Stimulated activated naive CD4-positive, alpha-beta T cell (primary cell): ENCODE data around the gene KLK11.
"Not testable (repeated sequence)": the region's sequence is repeated elsewhere in the genome, so short reads cannot be mapped to it uniquely, and the experiment has no call there.

Experiments used
- DNase-seq, 6 experiments: peaks; one replicate each; lab custom pipeline; 2025; lab: John Stamatoyannopoulos, UW

KLK11 gene

DNA sequence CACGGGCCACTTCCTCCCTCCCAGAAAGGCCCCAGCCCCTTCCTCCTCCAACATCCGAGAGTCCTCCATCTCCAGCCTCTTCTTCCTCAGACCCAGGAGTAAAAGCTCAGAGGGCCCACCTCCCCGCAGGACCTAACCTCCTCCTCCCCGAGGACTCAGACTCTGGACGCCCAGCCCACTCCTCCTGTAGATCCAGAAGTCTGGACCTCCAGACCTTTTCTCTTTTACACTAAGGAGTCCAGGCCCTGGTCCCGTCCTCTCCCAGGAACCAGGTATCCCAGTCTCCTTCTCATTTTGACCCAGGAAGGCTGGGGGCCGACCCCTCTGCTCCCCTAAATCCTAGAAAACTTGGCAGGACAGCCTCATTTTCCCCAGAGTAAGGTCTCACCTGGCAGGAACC, 23.1 kb downstream of the KLK11 start:
- no peak for DNase-seq

DNA sequence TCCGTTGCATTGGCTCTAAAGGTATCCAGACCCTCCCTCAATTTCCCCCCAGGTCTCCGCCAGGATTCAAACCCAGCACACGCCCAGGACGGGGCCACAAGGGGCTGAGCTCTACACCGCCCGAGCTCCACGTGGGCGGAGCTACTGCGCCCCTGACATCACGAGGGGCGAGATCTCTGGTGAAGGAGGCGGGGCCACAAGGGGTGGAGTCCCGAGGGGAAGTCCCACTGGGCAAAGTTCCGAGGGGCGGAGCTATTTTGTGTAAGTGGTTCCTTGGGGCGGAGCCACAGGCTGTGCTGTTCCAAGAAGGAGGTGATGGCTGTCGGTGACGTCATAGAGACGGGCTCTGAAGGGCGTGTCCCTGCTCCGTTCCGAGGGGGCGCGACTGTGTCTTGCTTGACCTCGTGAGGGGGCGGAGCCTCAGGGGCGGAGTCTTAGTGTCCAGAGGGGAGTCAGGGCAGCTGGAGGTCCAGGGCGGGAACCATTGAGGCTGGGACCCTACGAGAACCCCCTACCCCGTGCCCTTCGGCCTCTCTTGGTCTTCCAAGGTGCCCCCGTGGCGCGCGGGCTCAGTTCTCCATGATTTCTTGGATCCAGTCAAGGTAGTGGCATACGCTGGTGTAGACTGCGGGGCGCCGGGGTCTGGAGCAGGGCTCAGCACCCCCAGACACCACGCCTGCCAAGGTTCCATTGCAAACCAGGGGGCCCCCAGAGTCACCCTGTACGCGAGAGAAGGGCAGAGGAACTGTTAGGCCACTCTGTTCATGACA, 23.7 kb downstream of the KLK11 start:
- DNase-seq: no peak

DNA sequence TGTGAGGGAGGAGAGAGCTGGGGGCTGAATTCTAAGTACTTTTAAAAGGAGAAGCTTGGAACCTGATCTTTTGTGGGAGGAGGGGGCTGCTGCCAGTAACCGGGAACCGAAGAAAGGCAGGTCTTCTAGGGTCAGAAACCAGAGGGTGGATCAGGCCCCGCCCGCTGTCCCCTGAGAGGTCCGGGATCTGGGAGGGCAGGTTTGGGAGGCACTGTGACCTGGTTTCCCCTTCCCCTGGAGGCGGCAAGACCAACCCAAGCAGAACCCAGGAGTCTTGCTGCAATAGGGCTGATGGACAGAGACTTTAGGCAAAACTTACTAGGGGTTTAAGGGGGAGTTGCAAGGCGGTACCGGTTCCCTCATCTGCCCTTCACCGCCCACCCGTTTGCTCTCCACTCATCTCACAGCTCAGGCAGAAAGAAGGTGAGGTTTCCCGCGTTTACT, 24.3 kb downstream of the KLK11 start:
- DNase-seq: no peak

DNA sequence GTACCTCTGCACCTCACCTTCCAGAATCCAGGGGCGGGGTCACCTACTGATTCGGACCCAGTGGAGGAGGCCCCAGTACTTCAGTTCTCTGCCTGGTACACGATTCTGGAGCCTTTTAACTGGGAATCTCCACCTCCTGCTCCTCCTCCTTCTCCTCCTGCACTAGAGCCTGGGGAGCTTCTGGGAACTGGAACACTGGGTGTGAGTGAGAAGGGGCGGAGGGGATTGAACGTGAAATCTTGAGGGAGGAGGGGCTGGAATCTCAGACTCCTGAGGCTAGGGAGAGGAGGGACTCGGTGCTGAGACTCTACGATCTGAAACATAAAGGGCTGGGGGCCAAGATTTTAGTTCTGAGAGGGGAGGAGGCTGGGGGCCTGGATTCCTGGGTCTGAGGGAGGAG, 24.9 kb downstream of the KLK11 start, which contains the start of gene KLK8:
Gene KLK8, minus strand, starts transcription at position 90 of the 400 bp plus-strand sequence. CDS start 437 bp downstream, outside the sequence.
- no peak for DNase-seq

DNA sequence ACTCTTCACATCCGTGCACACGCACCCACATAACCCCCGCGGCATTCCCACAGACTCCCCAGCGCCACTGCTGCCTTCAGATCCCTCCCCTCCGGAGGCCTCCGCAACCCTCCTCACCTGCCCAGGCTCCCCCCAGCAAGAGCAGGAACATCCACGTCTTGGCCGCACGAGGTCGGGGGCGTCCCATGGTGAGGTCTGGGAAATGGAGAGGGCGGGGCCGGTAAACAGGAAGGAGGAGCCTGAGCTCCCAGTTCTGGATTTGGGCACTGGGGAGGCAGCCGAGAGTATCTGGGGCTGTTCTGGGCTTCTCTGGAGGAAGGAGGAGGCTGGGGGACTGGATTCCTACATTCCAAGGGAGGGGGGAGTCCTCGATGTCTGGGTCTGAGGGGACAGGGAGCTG, 25.4 kb downstream of the KLK11 start:
- DNase-seq: no peak

DNA sequence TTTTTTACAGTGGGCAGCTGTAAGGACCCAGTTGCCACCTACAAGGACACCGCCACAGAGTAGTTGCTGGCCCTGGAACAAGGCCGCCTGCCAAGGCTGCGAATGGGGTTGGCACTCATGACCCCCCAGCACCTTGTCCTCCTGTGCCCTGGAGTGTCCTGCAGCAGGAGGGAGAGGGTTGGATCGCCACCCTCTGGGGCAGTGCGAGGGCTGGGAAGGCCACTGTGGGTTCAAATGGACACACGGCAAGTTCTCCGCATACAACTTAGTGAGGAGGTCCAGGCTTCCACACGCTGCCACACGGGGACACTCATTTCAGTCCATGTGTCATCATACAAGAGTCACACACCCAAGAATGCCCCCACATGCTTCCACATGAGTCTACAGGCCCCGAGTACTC, 26.0 kb downstream of the KLK11 start:
- DNase-seq: no peak

DNA sequence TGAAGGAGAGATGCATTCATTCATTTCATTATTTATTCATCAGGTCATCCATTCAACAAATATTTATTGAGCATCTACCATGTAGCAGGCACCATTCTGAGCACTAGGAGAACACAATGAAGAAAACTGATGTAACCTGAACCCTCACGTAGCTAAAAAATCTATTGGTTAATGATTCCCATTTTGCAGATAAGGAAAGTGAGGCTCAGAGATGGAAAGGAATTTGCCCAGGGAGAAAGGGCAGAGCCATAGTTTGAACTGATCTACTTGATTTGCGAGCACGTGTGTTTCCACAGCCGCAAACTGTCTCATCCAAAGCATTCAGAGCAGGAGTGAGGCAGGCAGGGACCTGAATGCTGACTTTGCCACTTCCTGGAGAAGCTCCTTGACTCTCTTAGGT, 27.7 kb downstream of the KLK11 start:
- DNase-seq: no peak

DNA sequence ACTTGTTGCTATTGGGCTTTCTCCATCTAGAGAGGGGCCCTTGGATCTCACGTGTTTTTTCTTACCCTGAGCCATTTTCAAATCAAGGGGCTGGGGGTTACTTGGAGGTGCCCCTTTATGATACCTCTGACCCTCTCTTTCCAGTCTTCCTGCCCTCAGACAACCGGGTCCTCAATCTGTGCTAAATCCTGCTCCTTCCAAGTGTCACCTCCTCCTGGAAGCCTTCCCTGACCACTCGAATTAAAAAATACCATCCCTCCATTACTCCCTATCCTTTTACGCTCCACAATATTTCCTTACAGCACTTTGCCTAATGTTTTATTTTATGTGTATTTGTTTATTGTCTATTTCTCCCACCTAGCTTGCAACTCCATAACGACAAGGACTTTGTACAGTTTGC, 28.4 kb downstream of the KLK11 start:
- no peak for DNase-seq

DNA sequence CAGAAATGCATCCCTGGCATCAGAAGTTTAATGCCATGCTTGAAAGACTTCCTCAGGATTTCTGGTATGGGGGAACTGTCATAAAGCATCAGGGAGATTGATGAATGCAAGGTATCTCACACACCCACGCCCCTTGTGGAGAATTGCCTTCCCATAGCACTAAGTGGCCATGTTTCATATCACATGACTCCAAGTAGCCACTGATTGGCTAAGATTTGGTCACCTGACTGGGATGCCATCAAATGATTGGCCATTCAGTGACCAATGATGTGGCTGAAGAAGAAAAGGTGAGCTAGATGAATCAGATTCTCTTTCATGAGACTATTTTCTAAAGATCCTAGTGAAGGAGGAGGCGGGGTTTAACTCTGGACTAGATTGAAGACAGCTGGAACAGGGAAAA, 32.3 kb downstream of the KLK11 start:
- DNase-seq: no peak

DNA sequence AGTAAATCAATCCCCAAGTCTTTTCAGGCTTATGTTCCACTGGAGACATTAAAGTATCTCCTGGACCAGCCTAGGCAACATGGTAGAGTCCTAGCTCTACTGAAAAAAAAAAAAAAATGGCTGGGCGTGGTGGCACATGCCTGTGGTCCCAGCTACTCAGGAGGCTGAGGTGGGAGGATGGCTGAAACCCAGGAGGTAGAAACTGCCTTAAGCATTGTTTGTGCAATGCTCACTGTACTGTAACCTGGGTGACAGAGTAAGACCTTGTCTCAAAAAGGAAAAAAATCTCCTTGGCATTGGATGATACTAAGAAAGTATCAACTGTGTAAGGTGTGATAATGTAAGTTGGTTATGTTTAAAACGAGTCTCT, 33.8 kb downstream of the KLK11 start:
- no peak for DNase-seq

DNA sequence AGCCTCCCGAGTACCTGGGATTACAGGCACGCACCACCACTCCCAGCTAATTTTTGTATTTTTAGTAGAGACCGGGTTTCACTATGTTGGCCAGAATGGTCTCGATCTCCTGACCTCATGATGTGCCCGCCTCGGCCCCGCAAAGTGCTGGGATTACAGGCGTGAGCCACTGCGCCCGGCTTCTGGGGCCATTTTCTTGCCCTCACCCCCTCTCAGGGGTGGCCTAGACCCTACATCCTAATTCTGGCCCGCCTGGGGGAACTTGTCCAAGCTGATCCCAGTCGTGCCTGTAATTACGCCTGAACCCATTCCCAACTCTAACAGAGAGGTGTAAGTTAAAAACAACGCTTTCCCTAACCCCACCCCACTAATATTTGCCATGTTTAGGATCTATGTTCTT, 42.0 kb downstream of the KLK11 start:
- not testable (repeated sequence) for DNase-seq

DNA sequence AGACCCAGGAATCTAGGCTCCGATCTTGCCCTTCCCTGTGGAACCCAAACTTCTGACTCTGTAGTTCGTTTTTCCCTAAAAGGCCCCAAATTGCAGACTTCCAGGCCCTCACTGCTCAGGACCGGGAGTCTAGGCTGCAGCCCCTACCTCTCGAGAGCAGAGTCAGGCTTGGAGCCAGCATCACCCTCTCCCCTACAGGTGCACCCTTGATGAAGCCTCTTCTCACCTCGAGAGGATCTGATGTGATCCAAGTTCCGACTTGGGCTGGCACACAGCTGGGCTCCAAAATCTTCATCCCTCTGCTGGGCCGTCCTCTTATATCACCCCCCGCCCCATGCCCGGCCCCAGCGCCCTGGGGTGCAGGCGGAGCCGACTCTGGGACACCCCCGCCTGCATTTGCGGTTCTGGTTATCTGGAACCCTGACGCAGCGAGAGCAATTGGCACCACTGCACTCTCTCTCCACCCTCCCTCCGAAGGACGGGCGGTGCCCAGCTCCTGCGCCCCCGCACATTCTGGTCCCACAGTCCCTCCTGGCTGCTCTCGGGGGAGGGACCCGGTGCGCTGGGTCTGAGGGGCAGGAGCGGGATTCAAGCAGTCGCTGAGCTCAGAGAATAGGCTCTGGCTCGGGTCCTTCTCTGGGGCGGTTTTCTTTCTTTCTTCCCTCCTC, 42.7 kb downstream of the KLK11 start, which contains the start of gene KLK7:
Gene KLK7, minus strand, starts transcription at position 293 of the 668 bp plus-strand sequence. CDS start 1,518 bp downstream, outside the sequence.
- no peak for DNase-seq

DNA sequence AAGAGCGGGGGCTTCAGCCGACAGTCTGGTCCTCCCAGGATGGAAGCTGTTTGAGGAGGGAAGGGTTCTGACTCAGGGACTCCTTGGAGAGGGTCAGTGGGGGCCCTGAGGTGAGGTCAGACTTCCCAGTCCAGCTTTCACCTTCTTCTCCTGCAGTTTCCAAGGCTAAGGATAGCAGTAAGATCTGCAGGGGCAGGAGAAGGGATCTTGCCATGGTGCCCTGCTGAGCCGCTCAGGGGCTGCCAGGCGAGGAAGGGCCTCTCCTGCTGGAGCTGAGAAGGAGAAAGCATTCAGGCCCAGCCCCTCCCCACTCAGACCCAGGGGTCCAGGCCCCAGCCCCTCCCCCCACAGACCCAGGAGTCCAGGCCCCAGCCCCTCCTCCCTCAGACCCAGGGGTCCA, 44.2 kb downstream of the KLK11 start:
- no peak for DNase-seq

DNA sequence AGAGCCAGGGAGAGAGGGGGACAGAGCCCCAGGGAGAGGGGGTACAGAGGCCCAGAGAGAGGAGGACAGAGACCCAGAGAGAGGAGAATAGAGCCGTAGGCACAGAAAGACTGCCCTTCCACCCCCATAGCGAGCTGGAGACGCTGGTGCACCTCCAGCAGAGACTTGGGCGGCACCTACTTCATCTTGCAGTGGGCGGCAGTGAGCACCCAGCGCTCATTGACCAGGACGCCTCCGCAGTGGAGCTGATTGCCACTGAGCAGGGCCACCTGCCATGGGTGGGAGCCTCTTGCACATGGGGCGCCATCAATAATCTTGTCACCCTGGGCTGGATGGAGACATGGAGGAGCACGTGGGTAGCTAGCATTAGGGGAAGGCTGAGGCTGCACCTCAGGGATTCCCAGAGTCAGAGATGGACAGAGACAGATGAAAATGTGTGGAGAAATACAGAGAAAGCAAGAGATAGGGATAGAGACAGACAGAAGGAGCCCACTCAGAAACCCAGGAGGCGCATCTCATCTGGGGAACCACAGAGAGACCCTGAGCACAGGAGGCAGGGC, 44.7 kb downstream of the KLK11 start:
- DNase-seq: no peak

DNA sequence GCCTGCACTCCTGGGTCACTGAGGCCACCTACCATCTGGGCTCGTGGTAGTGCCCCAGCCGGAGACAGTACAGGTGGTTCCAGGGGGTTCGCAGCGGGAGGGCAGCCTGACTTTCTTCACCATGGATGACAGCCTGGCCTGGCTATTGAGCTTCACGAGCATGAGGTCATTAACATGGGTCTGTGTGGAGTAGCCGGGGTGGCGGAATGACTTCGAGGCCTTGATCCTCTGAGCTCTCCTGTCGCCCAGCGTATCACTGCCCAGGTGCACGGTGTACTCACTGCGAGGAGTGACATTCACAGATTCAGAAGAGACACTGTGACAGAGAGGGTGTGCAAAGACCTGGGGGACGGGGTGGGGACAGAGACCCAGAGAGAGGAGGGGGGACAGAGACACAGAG, 46.2 kb downstream of the KLK11 start:
- no peak for DNase-seq

DNA sequence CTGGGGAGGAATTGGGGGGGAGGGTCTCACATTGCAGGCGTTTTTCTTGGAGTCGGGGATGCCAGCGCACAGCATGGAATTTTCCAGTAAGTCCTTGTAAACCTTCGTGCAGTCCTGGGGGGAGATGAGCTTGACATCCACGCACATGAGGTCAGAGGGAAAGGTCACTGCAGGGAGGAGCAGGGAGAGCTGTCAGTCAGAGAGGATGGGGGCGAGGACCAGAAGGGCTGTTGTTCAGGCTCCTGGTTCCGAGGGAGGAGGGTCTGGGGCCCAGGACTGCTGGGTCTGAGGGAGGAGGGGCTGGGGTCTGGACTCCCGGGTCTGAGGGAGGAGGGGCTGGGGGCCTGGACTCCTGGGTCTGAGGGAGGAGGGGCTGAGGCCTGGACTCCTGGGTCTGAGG, 46.7 kb downstream of the KLK11 start:
- no peak for DNase-seq

DNA sequence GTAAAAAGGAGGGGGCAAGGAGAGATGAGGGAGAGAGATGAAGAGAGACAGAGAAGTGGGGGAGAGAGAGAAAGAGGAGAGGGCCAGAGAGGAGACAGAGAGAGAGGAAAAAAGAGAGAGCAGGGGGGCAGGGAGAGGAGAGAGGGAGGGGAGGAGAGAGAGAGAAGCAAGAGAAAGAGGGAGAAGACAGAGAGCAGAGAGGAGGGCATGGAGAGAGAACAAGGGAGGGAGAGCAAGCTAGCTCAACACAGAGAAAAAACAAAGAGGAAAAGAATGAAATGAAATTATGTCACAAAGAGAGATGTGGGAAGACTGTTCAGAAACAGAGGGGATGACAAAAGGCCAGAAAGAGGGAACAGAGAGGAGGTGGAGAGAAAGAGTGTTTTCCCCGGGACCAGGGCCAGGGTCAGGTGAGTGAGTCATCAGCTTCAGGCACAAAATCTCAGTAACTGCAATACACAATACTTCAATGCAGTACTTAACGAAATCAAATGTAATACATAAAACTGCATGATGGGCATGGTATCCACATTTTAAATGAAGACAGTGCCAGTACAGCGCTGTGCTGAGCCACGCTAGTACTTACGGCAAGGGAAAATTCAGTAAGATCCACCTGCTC, 47.5 kb downstream of the KLK11 start:
- DNase-seq: no peak

DNA sequence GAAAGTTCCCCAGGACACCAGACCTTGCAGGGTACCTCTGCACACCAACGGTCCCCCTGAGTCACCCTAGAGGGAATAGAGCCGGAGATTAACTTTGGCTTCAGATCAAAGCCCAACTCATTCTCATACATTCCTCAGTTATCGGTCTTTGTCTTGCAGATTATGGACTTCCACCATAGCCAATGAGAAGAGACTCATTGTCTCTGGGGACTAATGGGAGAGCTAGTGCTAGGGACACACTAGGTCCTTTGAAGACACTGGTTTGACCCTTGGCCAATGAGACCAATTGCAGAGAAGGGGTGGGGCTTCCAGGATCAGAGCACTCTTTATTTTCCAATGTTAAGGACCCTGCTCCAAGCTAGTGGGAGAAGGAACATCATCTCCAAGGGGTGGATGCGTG, 48.8 kb downstream of the KLK11 start:
- DNase-seq: no peak

DNA sequence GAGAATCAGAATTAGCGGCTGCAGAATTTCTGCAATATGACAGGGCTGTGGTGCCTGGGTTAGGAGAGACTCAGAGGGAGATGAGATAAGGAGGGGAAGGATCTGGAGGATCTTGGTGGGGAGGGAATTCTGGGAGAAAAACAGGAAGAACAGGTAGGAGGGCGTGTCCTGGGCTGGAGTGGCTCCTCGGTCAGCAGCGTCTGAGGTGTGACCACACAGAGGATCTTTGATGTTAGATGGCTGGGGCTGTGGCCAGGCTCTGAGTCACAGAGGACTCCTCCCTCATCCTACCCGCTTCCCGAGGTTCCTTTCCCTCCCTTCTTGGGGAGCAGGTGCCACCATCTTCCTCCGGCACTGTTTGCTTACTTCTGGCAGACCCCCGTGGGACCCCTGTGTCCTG, 50.6 kb downstream of the KLK11 start:
- DNase-seq: no peak

DNA sequence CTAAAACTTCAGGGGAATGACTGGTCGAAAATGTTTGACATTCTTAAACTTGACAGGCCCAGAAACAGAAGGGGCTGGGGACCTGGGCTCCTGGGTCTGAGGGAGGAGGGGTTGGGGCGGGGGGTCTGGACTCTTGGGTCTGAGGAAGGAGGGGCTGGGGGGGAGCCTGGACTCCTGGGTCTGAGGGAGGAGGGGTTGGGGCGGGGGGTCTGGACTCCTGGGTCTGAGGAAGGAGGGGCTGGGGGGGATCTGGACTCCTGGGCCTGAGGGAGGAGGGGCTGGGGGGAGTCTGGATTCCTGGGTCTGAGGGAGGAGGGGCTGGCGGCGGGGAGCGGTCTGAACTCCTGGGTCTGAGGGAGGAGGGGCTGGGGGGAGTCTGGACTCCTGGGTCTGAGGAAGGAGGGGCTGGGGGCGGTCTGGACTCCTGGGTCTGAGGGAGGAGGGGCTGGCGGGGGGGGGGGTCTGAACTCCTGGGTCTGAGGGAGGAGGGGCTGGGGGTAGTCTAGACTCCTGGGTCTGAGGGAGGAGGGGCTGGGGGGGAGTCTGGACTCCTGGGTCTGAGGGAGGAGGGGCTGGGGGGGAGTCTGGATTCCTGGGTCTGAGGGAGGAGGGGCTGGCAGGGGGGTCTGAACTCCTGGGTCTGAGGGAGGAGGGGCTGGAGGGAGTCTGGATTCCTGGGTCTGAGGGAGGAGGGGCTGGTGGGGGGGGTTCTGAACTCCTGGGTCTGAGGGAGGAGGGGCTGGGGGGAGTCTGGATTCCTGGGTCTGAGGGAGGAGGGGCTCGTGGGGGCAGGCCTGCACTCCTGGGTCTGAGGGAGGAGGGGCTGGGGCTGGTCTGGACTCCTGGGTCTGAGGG, 51.5 kb downstream of the KLK11 start:
- no peak for DNase-seq

DNA sequence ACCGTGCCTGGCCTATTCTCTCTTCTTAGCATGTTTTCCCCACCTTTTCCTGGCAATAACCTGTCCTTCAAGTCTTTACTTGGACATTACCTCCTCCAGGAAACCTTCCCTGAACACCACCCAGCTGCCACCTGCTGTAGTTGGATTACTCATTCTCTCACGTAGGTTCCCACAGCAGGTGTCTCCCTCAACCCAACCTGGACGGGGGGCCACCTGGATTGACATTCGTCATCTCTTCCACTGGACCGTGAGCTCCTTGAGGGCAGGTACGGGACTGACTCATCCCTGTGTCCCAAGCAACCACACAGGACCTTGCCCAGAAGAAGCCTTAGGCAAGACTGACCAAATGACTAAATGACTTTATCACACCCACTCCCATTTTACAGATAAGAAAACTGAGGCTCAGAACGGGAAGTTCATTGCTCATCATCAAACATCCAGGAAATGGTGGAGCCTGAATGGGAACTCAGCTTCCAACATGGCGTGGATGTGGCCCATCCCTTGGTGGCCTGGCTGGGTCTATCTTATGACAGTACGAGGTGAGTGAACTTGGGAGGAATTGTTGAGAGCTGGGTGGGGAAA, 53.5 kb downstream of the KLK11 start:
- no peak for DNase-seq
